Ascending aorta (tissue), 2 donors: Measurements from ENCODE around the gene MIEF2. TPM values are rescaled to one million over a fixed set of nuclear protein-coding genes. Genes with fewer than 3 reads are reported as not detected.

Source experiments
- DNase-seq, 2 donors: peaks; one replicate each; pipeline ENCODE4 v3.0.0-alpha.2; 2019; ENCODE audit warnings: low spot score in 2 of 2
- H3K27ac ChIP-seq, 2 donors: fragments of 200-600 bp; sonication (generic); one replicate each; pipeline ENCODE4 v1.5.1; 2016 to 2017; ENCODE audit warnings: mild to moderate bottlenecking in 1 of 2
- H3K27me3 ChIP-seq: fragments of 200-600 bp; sonication (generic); one replicate; pipeline ENCODE4 v1.5.1; 2017
- H3K36me3 ChIP-seq, 2 donors: fragments of 200-600 bp; sonication (generic); one replicate each; pipeline ENCODE4 v1.5.1; 2016
- H3K4me1 ChIP-seq, 2 donors: fragments of 200-600 bp; sonication (generic); one replicate each; pipeline ENCODE4 v1.5.1; 2016 to 2017; ENCODE audit warnings: mild to moderate bottlenecking in 1 of 2
- H3K4me3 ChIP-seq, 2 donors: fragments of 200-600 bp; sonication (generic); one replicate each; pipeline ENCODE4 v1.5.1; 2016 to 2017; ENCODE audit warnings: mild to moderate bottlenecking in 1 of 2
- H3K9me3 ChIP-seq, 2 donors: fragments of 200-600 bp; sonication (generic); one replicate each; pipeline ENCODE4 v1.5.1; 2016
- intact Hi-C: fragments of 100-400 bp; cut with DNase I; formaldehyde crosslinking; loops from one replicate; pipeline ENCODE4 v1.15.1; 2023
- total RNA-seq: library from RNA; depleted of rRNA; stranded (reverse); fragments of >200 nt; gene quantifications from one replicate; pipeline ENCODE4 v1.1.0, GENCODE V29; 2016
- TF ChIP-seq, protein P1 (sequence below), 3 experiments: fragments of 200-600 bp in 2 of 3; fragments of 450-650 bp in 1 of 3; sonication (generic) in 2 of 3; IDR thresholded peaks; one replicate each; pipeline ENCODE4 v1.5.1; 2016 to 2019; ENCODE audit warnings: antibody characterized with exemption in 3 of 3, mild to moderate bottlenecking in 1 of 3, moderate library complexity in 1 of 3

MIEF2 gene
- total RNA-seq, 1 donor from 2014 or later = 18.5 TPM

DNA sequence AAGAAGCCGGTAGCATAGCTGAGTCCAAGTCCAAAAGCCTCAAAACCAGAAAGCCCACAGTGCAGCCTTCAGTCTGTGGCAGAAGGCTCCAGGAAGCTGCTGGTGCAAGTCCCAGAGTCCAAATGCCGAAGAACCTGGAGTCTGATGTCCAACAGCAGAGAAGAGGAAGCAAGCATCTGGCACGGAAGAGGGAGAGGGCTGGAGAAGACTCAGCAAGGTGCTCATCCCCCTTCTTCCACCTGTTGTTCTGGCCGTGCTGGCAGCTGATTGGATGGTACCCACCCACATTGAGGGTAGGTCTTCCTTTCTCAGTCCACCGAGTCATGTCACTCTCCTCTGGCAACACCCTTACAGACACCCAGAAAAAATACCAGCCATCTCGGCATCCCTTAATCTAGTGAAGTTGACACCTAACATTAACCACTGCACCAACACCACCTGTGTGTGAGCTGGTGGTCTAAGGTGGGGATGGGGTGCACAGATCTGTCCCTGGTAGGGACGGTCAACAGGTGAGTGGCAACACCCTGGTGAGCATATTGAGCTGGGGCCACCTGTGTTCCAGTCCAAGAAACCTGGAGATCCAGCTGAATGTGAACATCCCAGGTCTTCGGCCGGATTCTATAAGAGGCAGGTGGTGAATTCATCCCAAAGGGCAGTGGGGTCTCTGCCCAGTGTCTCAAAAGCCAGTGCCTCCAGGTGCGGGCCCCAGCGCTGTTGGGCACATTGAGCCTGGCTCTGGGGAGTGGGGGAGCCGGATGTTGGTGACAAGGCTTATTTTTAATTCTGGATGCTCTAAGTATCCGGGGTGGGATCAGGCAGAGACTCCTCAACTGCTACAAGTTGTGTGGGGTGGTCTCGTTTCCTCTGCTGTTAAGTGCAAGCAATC, 9.8 kb downstream of the MIEF2 start:
- Histone ChIP-seq H3K9me3 (no peaks in the 10 kb centered on the region), H3K4me3 (no peak overlapping the region), H3K27me3 (no peaks in the 10 kb centered on the region), H3K4me1 (no peaks in the 10 kb centered on the region), H3K36me3 (peaks cover 18 to 31% of the 10 kb centered on the region in 2 donors), H3K27ac (no peak overlapping the region)
- intact Hi-C loops = no loop called here
- TF ChIP-seq, protein P1, sequence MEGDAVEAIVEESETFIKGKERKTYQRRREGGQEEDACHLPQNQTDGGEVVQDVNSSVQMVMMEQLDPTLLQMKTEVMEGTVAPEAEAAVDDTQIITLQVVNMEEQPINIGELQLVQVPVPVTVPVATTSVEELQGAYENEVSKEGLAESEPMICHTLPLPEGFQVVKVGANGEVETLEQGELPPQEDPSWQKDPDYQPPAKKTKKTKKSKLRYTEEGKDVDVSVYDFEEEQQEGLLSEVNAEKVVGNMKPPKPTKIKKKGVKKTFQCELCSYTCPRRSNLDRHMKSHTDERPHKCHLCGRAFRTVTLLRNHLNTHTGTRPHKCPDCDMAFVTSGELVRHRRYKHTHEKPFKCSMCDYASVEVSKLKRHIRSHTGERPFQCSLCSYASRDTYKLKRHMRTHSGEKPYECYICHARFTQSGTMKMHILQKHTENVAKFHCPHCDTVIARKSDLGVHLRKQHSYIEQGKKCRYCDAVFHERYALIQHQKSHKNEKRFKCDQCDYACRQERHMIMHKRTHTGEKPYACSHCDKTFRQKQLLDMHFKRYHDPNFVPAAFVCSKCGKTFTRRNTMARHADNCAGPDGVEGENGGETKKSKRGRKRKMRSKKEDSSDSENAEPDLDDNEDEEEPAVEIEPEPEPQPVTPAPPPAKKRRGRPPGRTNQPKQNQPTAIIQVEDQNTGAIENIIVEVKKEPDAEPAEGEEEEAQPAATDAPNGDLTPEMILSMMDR (IDR thresholded peaks at IDR 0.05) = no peak
- no peak for DNase-seq

DNA sequence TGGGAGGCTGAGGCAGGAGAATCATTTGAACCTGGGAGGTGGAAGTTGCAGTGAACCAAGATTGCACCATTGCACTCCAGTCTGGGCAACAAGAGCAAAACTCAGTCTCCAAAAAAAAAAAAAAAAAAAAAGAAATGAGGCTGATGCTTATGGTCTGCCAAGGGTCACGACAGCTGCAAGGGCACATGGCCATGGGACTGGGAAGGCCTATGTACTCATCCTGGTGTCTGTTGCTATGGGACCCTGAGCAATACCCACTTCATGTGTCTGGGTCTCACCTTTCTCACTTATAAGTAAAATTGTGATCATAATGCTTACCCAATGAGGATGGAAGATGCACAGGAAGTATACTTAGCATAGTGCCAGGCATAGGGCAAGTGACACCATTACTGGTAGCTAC, 16.6 kb downstream of the MIEF2 start:
- no peak overlapping the region for H3K27ac ChIP-seq
- H3K4me3 ChIP-seq = no peak overlapping the region
- peaks cover 58 to 82% of the 10 kb centered on the region in 2 donors for H3K36me3 ChIP-seq
- H3K27me3 ChIP-seq = no peaks in the 10 kb centered on the region
- no peaks in the 10 kb centered on the region for H3K9me3 ChIP-seq
- no peak for DNase-seq
- TF ChIP-seq, protein P1 (IDR thresholded peaks at IDR 0.05) = no peak
- intact Hi-C loops = no loop called here
- no peaks in the 10 kb centered on the region for H3K4me1 ChIP-seq

DNA sequence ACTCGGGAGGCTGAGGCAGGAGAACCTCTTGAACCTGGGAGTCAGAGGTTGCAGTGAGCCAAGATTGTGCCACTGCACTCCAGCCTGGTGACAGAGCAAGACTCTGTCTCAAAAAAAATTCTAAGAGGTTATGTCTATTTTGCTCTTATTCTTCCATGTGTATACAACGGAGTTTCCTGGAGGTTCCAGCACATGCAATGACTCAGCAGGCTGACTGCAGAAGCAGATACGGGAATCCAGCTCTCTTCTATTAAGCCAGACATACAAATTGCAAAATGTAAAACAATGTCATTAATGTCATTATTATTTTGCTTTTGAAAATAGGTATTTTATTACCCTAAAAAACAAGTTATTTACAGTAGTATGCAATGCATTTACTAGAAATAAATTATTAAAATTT, 18.4 kb downstream of the MIEF2 start:
- Histone ChIP-seq H3K4me1 (no peaks in the 10 kb centered on the region), H3K36me3 (peaks cover 69 to 90% of the 10 kb centered on the region in 2 donors), H3K27me3 (no peaks in the 10 kb centered on the region), H3K9me3 (no peaks in the 10 kb centered on the region), H3K4me3 (no peak overlapping the region), H3K27ac (no peak overlapping the region)
- TF ChIP-seq, protein P1 (IDR thresholded peaks at IDR 0.05) = no peak
- intact Hi-C loops = no loop called here
- no peak for DNase-seq

DNA sequence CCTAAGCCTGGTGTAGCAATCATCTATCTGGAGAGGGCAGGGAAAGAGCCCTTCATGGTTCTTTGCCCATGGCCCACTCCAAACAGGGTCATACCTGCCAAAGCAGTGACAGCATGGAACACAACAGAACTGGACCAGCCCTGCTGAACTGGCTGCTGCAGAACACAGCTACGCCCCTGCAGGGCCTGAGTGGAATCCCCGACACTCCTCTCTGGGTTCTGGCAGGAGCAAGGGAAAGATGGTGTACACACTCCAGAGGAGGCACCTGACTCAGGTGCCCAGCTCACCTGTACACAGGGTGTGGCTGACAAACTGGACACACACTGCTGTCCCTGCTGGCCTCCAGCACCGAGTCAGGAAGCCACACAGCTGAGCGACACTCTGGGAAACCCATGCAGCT, 19.8 kb downstream of the MIEF2 start:
- no peaks in the 10 kb centered on the region for H3K4me1 ChIP-seq
- DNase-seq = no peak
- peaks cover 70 to 92% of the 10 kb centered on the region in 2 donors for H3K36me3 ChIP-seq
- no peak overlapping the region for H3K27ac ChIP-seq
- no peaks in the 10 kb centered on the region for H3K9me3 ChIP-seq
- H3K27me3 ChIP-seq = no peaks in the 10 kb centered on the region
- TF ChIP-seq, protein P1 (IDR thresholded peaks at IDR 0.05) = no peak
- intact Hi-C loops = no loop called here
- no peak overlapping the region for H3K4me3 ChIP-seq

DNA sequence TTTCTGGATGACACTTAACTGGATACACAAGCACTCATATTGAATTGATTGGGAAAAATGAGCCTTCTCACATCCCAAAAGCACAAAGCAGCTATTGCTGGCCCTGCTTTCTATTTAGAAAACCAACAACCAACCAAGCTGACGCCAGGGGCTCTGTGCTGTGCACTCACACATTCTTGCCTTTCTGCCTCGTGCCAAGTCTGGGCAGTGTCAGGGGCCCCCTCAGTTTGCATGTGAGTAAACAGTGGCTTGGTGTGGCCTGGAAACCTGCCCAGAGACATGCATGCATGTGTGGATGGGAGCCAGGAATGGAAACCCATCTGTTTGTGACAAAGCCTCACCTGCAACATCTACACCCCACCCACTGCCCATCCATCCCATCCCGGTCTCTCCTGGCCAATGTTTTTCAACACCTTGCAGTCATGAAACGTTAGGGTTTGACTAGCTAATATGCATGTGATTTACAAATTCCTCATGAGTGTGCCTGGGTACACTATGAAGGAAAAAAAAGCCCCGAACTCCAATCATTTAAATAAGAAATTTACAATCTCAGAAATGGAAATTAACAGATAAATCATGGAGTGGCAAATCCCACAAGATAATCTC, 20.4 kb downstream of the MIEF2 start:
- H3K9me3 ChIP-seq = no peaks in the 10 kb centered on the region
- H3K4me1 ChIP-seq = no peaks in the 10 kb centered on the region
- peaks cover 72 to 98% of the 10 kb centered on the region in 2 donors for H3K36me3 ChIP-seq
- TF ChIP-seq, protein P1 (IDR thresholded peaks at IDR 0.05) = no peak
- intact Hi-C loops = no loop called here
- no peak for DNase-seq
- no peaks in the 10 kb centered on the region for H3K27me3 ChIP-seq
- no peak overlapping the region for H3K4me3 ChIP-seq
- H3K27ac ChIP-seq = no peak overlapping the region
